Activated T-cell treated with anti-CD3 and anti-CD28 coated beads for 1 hour (primary cell): Measurements from ENCODE around the gene KRTAP10-3.
"Not testable (repeated sequence)": the region's sequence is repeated elsewhere in the genome, so short reads cannot be mapped to it uniquely, and the experiment has no call there.

Source experiments
- DNase-seq: peaks from one replicate; pipeline ENCODE4 v3.0.0-alpha.2; 2020; ENCODE audit warnings: low read depth

Gene KRTAP10-3

GRCh38 chr21:44571296-44571695, 12.7 kb upstream of the KRTAP10-3 start:
- no peak for DNase-seq

DNA sequence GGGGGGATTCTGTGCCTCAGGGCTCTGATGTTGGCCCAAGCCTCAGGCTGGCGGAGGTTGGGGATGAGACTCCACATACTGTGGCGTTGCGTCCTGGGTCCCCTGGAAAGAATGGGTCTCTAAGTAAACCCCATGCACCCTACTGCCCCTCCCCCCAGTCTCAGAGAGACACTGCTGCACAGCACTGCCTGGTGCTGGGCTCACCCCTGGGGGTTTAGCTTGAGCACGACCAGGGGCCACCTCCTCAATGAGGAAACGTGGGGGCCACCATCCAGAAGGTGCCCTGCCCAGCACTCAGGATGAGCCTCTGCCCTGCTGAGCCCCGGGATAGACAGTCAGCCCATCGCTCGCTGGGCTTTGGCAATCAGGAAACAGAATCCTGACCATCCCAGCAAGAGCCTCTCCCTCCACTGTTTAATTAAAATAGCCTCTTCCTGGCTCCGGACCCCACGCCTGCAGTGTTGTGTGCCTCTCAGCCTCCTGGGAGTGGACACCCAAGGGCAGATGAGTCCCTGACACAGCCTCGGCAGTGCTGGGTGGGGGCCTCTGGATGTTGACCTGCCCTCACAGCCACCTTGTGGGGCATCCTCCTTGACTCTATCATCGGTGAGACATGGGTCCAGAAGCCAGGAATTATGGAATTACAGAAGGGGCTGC, 11.4 kb upstream of the KRTAP10-3 start:
- no peak for DNase-seq

DNA sequence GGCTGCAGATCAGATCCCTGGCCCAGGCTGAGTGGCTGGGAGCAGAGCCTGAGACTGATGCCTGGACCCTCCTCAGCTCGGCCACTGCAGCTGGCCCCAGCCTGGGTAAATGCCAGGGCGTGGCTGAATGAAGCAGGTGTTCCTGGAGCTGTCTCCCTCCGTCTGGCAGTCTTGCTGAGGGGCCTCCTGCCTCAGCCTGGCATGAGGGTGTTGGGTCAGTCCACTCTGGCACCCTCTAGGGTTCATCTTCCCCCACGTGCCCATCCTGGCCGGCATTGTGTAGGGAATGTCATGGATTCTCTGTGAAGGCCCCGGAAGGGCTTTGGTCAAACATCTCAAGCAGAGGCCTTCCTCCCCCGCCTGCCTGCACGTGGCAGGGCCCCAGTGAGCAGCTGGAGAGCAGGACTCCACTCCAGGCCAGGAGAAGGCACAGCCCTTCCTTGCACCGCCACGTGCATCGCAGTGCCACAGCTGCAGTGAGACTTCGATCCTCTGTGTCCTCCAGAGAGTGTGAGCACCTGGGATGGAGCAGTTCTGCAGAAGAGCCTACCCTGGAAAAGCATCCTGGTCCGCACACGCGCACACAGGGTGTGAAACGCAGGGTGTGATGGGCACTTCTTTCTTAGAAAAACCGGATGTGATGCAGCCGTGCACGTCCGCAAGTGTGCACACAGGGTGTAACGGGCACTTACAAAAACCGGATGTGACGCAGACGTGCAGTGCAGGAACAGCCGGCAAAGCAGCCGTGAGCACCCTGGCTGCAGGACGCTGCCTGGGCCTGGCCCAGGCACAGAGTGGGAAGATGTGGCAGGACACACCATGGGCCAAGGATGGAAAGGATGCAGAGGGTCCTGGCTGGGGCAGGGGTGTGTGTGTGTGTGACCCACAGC, 10.3 kb upstream of the KRTAP10-3 start:
- no peak for DNase-seq

GRCh38 chr21:44568261-44568660, 9.7 kb upstream of the KRTAP10-3 start:
- DNase-seq: no peak

DNA sequence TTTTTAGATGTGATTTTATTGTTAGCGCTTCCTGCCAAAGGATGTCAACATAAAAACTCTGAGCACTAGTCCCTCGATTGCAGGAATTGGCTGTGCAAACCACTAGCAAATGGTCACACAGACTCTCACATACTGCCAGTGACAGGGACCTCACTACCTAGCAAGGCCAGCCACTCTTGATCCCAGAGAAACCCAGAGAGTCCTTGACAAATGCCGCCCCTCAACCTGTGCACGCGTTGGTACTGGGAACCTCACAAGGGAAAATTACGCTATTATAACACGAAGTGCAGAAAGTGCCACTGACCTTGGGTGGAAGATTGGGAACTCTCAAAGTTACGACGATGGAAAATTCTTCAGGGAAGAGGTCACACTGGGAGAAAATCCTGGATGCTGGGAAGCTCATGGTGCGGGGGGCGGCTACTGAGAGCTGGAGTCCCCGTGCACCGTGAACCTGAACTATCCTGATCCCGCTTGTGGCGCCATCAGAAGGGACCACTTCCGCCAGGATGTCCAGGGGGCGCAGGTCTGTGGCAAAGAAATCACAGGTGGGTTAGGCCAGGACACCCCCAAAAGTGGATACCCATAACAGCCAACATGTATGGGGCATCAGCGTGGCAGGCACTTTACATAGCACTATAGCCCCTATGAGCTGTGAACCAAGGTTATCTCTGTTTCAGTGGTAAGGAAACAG, 9.0 kb upstream of the KRTAP10-3 start:
- no peak for DNase-seq

- no peak for DNase-seq
These were observed 7.8 kb upstream of the KRTAP10-3 start for GRCh38 chr21:44566403-44566802.

- no peak for DNase-seq
These were observed 6.4 kb upstream of the KRTAP10-3 start for GRCh38 chr21:44564886-44565598.

- no peak for DNase-seq
These were observed 5.5 kb upstream of the KRTAP10-3 start for GRCh38 chr21:44564099-44564498.

DNA sequence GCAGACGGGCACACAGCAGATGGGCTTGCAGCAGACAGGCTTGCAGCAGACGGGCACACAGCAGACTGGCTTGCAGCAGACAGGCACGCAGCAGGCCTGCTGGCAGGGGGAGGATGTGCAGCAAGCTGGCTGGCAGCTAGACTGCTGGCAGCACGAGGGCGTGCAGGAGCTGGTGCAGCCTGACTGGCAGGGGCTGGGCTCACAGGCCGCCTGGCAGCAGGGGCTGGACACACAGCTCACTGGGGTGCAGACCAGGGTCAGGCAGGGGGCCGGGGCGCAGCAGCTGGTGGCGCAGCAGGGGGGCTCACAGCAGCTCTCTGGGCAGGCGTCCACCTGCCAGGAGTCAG, 293 bp downstream of the KRTAP10-3 start:
- not testable (repeated sequence) for DNase-seq

- no peak for DNase-seq
These were observed 885 bp downstream of the KRTAP10-3 start for GRCh38 chr21:44557491-44558328.

- DNase-seq: no peak
These were observed 1.7 kb downstream of the KRTAP10-3 start for GRCh38 chr21:44556879-44557278.

GRCh38 chr21:44555200-44555875, 3.3 kb downstream of the KRTAP10-3 start:
- no peak for DNase-seq

GRCh38 chr21:44552681-44553080, 5.9 kb downstream of the KRTAP10-3 start:
- no peak for DNase-seq

DNA sequence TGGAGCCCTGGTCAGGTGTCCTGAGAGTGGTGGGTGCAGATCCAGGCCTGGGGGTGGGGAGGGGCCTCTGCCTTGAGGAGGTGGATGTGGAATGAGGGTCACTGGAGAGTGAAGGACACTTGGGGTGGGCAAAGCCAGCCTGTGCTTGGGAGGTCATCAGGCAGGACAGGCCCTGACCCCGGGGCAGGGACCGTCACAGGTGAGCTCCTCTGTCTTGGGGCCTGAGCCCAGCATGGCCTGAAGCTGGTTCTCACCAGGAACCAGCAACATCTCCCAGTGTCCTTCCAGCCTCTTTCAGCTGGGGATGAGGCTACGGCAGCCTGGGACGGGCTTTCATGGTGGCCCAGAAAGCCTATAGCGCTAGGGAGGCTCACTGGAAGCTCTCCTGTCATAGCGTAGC, 6.5 kb downstream of the KRTAP10-3 start:
- DNase-seq: no peak

GRCh38 chr21:44551340-44551961, 7.1 kb downstream of the KRTAP10-3 start, which contains the start of gene KRTAP10-2:
Gene KRTAP10-2, minus strand, starts transcription at chr21:44551505. Its CDS starts 47 bp downstream, at chr21:44551458.
- DNase-seq: no peak

DNA sequence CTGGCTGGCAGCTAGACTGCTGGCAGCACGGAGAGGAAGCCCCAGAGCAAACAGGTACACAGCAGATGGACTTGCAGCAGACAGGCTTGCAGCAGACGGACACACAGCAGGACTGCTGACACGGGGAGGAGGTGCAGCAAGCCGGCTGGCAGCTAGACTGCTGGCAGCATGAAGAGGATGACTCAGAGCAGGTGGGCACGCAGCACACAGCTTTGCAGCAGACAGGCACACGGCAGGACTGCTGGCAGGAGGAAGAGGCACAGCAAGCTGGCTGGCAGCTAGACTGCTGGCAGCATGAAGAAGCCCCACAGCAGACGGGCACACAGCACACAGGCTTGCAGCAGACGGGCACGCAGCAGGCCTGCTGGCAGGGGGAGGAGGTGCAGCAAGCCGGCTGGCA, 7.8 kb downstream of the KRTAP10-3 start:
- no peak for DNase-seq

- DNase-seq: not testable (repeated sequence)
These were observed 8.3 kb downstream of the KRTAP10-3 start for GRCh38 chr21:44550285-44550684.

- DNase-seq: no peak
These were observed 8.9 kb downstream of the KRTAP10-3 start for GRCh38 chr21:44549525-44550211.

DNA sequence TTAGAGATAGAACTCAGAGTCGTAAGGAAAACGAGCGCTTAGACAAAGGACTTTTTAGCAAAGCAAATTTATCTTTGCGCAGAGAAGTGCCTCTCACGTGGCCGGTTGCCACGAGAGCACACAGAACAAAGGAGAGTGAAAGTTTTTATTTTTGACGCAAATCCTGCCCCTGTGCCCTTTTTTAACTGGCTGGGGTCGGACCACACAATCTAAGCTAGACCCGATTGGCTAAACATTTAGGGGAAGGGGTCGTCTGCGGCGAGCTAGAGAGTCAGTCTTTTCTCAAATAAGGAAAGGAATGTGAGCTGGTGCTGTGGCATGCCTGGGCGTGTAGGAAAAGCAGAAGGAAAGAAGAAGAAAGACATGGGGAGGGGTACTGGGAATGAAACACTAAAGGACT, 9.7 kb downstream of the KRTAP10-3 start:
- DNase-seq: no peak

- no peak for DNase-seq
These were observed 10.2 kb downstream of the KRTAP10-3 start for GRCh38 chr21:44548381-44548780.
